Measurements from ENCODE around the gene MEIG1.
"Not testable (repeated sequence)": the region's sequence is repeated elsewhere in the genome, so short reads cannot be mapped to it uniquely, and the experiment has no call there.

Gene MEIG1

DNA sequence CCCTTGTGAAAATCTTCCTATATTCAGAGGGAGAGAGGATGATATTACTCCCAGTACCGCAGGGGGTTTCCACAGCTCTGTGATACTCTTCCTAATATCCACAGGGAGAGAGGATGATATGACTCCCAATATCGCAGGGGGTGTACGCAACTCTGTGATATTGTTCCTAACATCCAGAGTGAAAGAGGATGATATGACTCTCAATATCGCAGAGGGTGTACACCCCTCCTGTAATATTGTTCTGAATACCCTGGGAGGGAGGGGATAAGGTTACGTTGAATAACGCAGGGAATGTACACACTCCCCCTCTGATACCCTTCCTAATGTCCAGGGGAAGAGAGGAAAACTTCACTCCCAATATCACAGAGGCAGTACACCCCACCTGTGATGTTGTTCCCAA is 30.4 kb downstream of the MEIG1 start:
- not testable (repeated sequence) for H3K27me3 Mint-ChIP-seq (ENCODE audit: low read depth); H3K4me3 Mint-ChIP-seq; H3K9me3 Mint-ChIP-seq; H3K36me3 Mint-ChIP-seq (ENCODE audit: low read depth)
- Mint-ChIP-seq H3K27ac (peak overlapping the region; percentile 20), H3K4me1 (ENCODE audit: low read depth) (peaks cover 12% of the 10 kb centered on the region)

GRCh38 chr10:14991035-14991749 is 32.0 kb downstream of the MEIG1 start:
- H3K36me3 Mint-ChIP-seq (ENCODE audit: low read depth); H3K27me3 Mint-ChIP-seq (ENCODE audit: low read depth); H3K9me3 Mint-ChIP-seq; H3K27ac Mint-ChIP-seq; H3K4me3 Mint-ChIP-seq: not testable (repeated sequence)
- peaks cover 12% of the 10 kb centered on the region for H3K4me1 Mint-ChIP-seq (ENCODE audit: low read depth)

GRCh38 chr10:14992336-14992735 is 33.1 kb downstream of the MEIG1 start:
- peaks cover 12% of the 10 kb centered on the region for H3K4me1 Mint-ChIP-seq (ENCODE audit: low read depth)
- H3K36me3 Mint-ChIP-seq (ENCODE audit: low read depth); H3K4me3 Mint-ChIP-seq; H3K27me3 Mint-ChIP-seq (ENCODE audit: low read depth); H3K27ac Mint-ChIP-seq; H3K9me3 Mint-ChIP-seq: not testable (repeated sequence)

DNA sequence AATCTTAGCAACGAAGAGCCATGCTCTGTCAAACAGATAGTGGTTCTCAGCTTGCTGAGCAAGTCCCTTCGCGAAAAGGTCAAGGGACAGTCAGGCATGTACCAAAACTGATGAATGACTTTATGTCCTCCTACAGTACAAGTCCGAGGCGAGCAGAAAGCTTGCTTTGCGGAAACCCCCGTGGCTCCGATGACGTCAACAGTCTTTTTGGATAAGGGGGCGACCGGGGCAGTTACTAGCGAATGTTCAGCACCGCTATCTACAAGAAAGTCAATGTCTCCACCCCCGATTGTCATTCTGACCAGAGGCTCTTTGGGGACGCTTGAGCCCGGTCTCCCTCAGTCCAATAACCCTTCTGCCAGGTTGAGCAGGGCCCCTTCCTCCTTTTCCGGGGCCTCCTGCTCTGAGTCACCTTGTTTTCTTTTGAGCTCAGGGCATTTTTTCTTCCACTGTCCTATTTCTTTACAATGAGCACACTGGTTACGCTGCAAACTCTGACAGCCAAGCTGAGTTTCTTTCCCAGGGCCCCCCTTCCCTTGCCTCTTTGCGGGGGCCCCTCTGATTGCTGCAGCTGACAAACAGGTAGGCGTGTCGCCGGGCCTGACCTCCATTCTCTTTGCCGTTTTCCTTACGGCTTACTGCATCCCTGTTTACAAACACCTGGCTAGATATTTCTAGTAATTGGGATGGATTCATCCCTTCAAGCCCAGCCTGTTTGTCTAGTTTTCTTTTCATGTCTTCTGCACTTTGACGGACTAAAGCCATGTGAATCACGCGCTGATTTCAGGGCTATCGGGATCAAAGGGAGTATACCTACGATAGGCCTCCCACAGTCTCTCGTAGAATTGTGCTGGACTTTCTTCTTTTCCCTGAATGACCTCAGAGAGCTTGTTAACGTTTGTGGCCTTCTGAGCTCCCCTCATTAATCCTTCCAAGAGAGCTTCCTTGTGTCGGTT is 34.6 kb downstream of the MEIG1 start:
- peaks cover 12% of the 10 kb centered on the region for H3K4me1 Mint-ChIP-seq (ENCODE audit: low read depth)
- not testable (repeated sequence) for H3K9me3 Mint-ChIP-seq; H3K27me3 Mint-ChIP-seq (ENCODE audit: low read depth); H3K27ac Mint-ChIP-seq; H3K4me3 Mint-ChIP-seq; H3K36me3 Mint-ChIP-seq (ENCODE audit: low read depth)

- Mint-ChIP-seq H3K27ac (no peak overlapping the region), H3K9me3 (no peaks in the 10 kb centered on the region), H3K27me3 (ENCODE audit: low read depth) (peaks cover 4% of the 10 kb centered on the region), H3K4me1 (ENCODE audit: low read depth) (peaks cover 8% of the 10 kb centered on the region), H3K4me3 (no peak overlapping the region), H3K36me3 (ENCODE audit: low read depth) (no peaks in the 10 kb centered on the region)
Observed at GRCh38 chr10:14995964-14996565, 36.9 kb downstream of the MEIG1 start.

GRCh38 chr10:15013530-15013929 is 54.3 kb downstream of the MEIG1 start:
- not testable (repeated sequence) for H3K4me1 Mint-ChIP-seq (ENCODE audit: low read depth); H3K4me3 Mint-ChIP-seq; H3K27ac Mint-ChIP-seq; H3K36me3 Mint-ChIP-seq (ENCODE audit: low read depth); H3K9me3 Mint-ChIP-seq; H3K27me3 Mint-ChIP-seq (ENCODE audit: low read depth)

DNA sequence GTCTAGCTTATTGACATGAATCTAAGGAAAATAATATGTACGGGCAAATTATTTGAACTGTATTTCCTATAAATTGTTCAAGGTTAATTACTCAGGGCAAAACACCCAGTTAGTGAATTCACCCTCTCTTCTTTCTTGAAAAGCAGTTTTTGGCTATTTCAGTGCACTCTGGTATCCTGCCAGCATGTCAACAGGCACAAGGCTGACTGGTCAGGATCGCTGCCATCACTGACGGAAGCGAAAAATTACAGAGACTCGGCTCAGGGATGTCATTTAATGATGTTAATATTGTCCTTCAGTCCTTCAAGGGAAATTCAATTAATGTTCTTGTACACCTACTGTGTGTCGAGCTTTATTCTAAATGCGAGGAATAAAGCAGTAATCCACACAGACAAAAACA is 56.3 kb downstream of the MEIG1 start:
- H3K27ac Mint-ChIP-seq, result no peak overlapping the region
- H3K4me1 Mint-ChIP-seq (ENCODE audit: low read depth), result no peaks in the 10 kb centered on the region
- no peaks in the 10 kb centered on the region for H3K27me3 Mint-ChIP-seq (ENCODE audit: low read depth)
- H3K36me3 Mint-ChIP-seq (ENCODE audit: low read depth), result no peaks in the 10 kb centered on the region
- no peaks in the 10 kb centered on the region for H3K9me3 Mint-ChIP-seq
- no peak overlapping the region for H3K4me3 Mint-ChIP-seq

DNA sequence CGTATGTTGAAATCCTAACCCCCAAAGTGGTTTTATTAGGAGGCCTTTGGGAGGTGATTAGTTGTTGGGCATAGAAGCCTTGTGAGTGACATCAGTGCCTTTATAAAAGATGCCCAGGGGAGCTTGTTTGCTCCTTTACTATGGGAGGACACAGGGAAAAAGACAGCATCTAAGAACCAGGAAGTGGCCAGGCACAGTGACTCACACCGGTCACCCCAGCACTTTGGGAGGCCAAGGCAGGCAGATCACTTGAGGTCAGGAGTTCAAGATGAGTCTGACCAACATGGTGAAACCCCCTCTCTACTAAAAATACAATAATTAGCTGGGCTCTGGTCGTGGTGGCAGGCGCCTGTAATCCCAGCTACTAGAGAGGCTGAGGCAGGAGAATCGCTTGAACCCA is 61.8 kb downstream of the MEIG1 start:
- not testable (repeated sequence) for H3K27ac Mint-ChIP-seq; H3K36me3 Mint-ChIP-seq (ENCODE audit: low read depth); H3K4me3 Mint-ChIP-seq; H3K27me3 Mint-ChIP-seq (ENCODE audit: low read depth); H3K4me1 Mint-ChIP-seq (ENCODE audit: low read depth); H3K9me3 Mint-ChIP-seq

Measured in T-helper 1 cell treated with Interleukin-12 subunit alpha and Interleukin-12 subunit beta and Interleukin-4 antibody, amounts not matched to agents 30 μg/mL and 1 μg/mL, for 36 hours (primary cell).